RWPE2 (cell line): ENCODE data around the gene GET3.

Experiments
- ATAC-seq: fragments of 200-7000 bp; cut with Tn5 transposase; 3 replicates; pipeline ENCODE4 v1.9.1; 2021; ENCODE audit warnings: low read depth
- DNase-seq: peaks from one replicate; pipeline ENCODE4 v3.0.0-alpha.2; 2020; ENCODE audit warnings: low spot score
- H3K27ac ChIP-seq: fragments of 450-650 bp; 2 replicates; pipeline ENCODE4 v1.5.1; 2017; ENCODE audit warnings: mild to moderate bottlenecking; ENCODE audit not compliant: poor library complexity, severe bottlenecking
- H3K27me3 ChIP-seq: fragments of 250-450 bp; sonication (Bioruptor Pico); 2 replicates; pipeline ENCODE4 v1.5.1; 2021; ENCODE audit warnings: mild to moderate bottlenecking, moderate library complexity; ENCODE audit not compliant: insufficient read depth, poor library complexity, severe bottlenecking
- H3K36me3 ChIP-seq: fragments of 250-450 bp; sonication (Bioruptor Pico); 2 replicates; pipeline ENCODE4 v1.5.1; 2020; ENCODE audit warnings: low read depth, mild to moderate bottlenecking, moderate library complexity
- H3K4me1 ChIP-seq: fragments of 250-450 bp; sonication (Bioruptor Pico); 2 replicates; pipeline ENCODE4 v1.5.1; 2021; ENCODE audit warnings: mild to moderate bottlenecking, moderate library complexity; ENCODE audit not compliant: insufficient read depth, poor library complexity, severe bottlenecking
- H3K4me3 ChIP-seq: fragments of 250-450 bp; sonication (Bioruptor Pico); 2 replicates; pipeline ENCODE4 v1.5.1; 2021; ENCODE audit warnings: mild to moderate bottlenecking, moderate library complexity; ENCODE audit not compliant: severe bottlenecking
- H3K9me3 ChIP-seq: fragments of 250-450 bp; sonication (Bioruptor Pico); 2 replicates; pipeline ENCODE4 v1.5.1; 2021; ENCODE audit warnings: mild to moderate bottlenecking, moderate library complexity; ENCODE audit not compliant: severe bottlenecking
- CTCF ChIP-seq: fragments of 450-650 bp; IDR thresholded peaks from one replicate; pipeline ENCODE4 v1.5.1; 2017; ENCODE audit warnings: mild to moderate bottlenecking, moderate library complexity; ENCODE audit not compliant: poor library complexity, severe bottlenecking

The GET3 gene

GRCh38 chr19:12782424-12783290, 45.4 kb downstream of the GET3 start:
- peak overlapping the region; percentile 30 for H3K4me3 ChIP-seq
- H3K9me3 ChIP-seq, result no peaks in the 10 kb centered on the region
- H3K27ac ChIP-seq, result peak overlapping the region; percentile 99
- H3K36me3 ChIP-seq, result no peaks in the 10 kb centered on the region
- no peak for TF ChIP-seq CTCF
- H3K4me1 ChIP-seq, result peaks cover 46% of the 10 kb centered on the region
- no peaks in the 10 kb centered on the region for H3K27me3 ChIP-seq
- DNase-seq (no peak), ATAC-seq (peak; percentile 17; the same call in 2 of the 3 replicates)

- DNase-seq, result no peak
- H3K36me3 ChIP-seq, result no peaks in the 10 kb centered on the region
- TF ChIP-seq CTCF, result no peak
- peak overlapping the region; percentile 99 for H3K27ac ChIP-seq
- no peak; the same call in 2 of the 3 replicates for ATAC-seq
- H3K9me3 ChIP-seq, result no peaks in the 10 kb centered on the region
- peak overlapping the region; percentile 30 for H3K4me3 ChIP-seq
- no peaks in the 10 kb centered on the region for H3K27me3 ChIP-seq
- peaks cover 50% of the 10 kb centered on the region for H3K4me1 ChIP-seq
These were observed 46.1 kb downstream of the GET3 start for GRCh38 chr19:12783291-12783848.

- no peak for TF ChIP-seq CTCF
- Histone ChIP-seq H3K9me3 (no peaks in the 10 kb centered on the region), H3K4me3 (no peak overlapping the region), H3K27me3 (no peaks in the 10 kb centered on the region), H3K36me3 (no peaks in the 10 kb centered on the region), H3K4me1 (peaks cover 54% of the 10 kb centered on the region), H3K27ac (peak overlapping the region; percentile 99)
- peak; percentile 94 for DNase-seq
- ATAC-seq, result peak; percentile 63; the same call in 2 of the 3 replicates
These were observed 46.6 kb downstream of the GET3 start for GRCh38 chr19:12783849-12784393.

GRCh38 chr19:12784394-12784870, 47.1 kb downstream of the GET3 start:
- Histone ChIP-seq H3K9me3 (no peaks in the 10 kb centered on the region), H3K4me1 (peaks cover 53% of the 10 kb centered on the region), H3K4me3 (no peak overlapping the region), H3K27me3 (no peaks in the 10 kb centered on the region), H3K27ac (peak overlapping the region; percentile 99), H3K36me3 (no peaks in the 10 kb centered on the region)
- ATAC-seq, result no peak; the same call in 2 of the 3 replicates
- no peak for DNase-seq
- no peak for TF ChIP-seq CTCF
